Stomach (tissue), 4 donors: Measurements from ENCODE around the gene TNRC6B.

ENCODE experiments used
- EP300 ChIP-seq: sonication (generic); formaldehyde crosslinking; IDR thresholded peaks from one replicate; pipeline ENCODE4 v1.6.1; 2017; ENCODE audit warnings: antibody characterized with exemption
- POLR2A ChIP-seq, 4 donors: fragments of 450-650 bp; IDR thresholded peaks; one replicate each; pipeline ENCODE4 v1.6.1; 2016; ENCODE audit warnings: antibody characterized with exemption in 4 of 4, control low read depth in 2 of 4, mild to moderate bottlenecking in 1 of 4, moderate library complexity in 1 of 4
- POLR2AphosphoS5 ChIP-seq, 3 donors: sonication (generic); formaldehyde crosslinking; IDR thresholded peaks; one replicate each; pipeline ENCODE4 v1.6.1; 2016; ENCODE audit warnings: antibody characterized with exemption in 3 of 3
- TF ChIP-seq, protein P1 (sequence below), 7 experiments: fragments of 450-650 bp in 4 of 7; fragments of 200-600 bp in 3 of 7; sonication (generic) in 3 of 7; IDR thresholded peaks; one replicate each; pipeline ENCODE4 v1.5.1; 2016 to 2019; ENCODE audit warnings: antibody characterized with exemption in 7 of 7, control low read depth in 2 of 7, mild to moderate bottlenecking in 1 of 7

DNA sequence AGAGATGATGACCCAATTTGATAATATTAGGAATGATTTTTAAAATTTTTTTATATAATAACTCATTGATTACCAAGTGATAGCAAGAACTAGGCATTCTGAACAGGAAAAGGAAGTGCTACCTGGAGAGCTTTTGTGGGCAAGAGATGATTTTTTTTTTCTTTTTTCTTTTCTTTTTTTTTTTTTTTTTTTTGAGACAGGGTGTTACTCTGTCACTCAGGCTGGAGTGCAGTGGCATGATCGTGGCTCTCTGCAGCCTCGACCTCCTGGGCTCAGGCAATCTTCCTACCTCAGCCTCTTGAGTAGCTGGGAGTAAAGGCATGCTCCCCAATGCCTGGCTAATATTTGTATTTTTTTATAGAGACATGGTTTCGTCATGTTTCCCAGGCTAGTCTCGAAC lies 40.4 kb downstream of the TNRC6B start:
- TF ChIP-seq, protein P1, sequence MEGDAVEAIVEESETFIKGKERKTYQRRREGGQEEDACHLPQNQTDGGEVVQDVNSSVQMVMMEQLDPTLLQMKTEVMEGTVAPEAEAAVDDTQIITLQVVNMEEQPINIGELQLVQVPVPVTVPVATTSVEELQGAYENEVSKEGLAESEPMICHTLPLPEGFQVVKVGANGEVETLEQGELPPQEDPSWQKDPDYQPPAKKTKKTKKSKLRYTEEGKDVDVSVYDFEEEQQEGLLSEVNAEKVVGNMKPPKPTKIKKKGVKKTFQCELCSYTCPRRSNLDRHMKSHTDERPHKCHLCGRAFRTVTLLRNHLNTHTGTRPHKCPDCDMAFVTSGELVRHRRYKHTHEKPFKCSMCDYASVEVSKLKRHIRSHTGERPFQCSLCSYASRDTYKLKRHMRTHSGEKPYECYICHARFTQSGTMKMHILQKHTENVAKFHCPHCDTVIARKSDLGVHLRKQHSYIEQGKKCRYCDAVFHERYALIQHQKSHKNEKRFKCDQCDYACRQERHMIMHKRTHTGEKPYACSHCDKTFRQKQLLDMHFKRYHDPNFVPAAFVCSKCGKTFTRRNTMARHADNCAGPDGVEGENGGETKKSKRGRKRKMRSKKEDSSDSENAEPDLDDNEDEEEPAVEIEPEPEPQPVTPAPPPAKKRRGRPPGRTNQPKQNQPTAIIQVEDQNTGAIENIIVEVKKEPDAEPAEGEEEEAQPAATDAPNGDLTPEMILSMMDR (IDR thresholded peaks at IDR 0.05) = no peak
- TF ChIP-seq EP300 = no peak
- TF ChIP-seq POLR2A (IDR thresholded peaks at IDR 0.05) = no peak
- no peak for TF ChIP-seq POLR2AphosphoS5 (IDR thresholded peaks at IDR 0.05)
